HG02870 (cell line): ENCODE data around the gene FAM120A.

Experiments
- ATAC-seq: cut with Tn5 transposase; IDR thresholded peaks from one replicate; pipeline ENCODE4 v1.9.1; 2021; ENCODE audit warnings: mild to moderate bottlenecking, moderate library complexity; ENCODE audit not compliant: unreplicated experiment

Gene FAM120A

GRCh38 chr9:93447655-93448054 lies 3.8 kb upstream of the FAM120A start:
- no peak for ATAC-seq

- ATAC-seq, result peak; percentile 5
Observed at GRCh38 chr9:93451849-93452709, 594 bp downstream of the FAM120A start.

DNA sequence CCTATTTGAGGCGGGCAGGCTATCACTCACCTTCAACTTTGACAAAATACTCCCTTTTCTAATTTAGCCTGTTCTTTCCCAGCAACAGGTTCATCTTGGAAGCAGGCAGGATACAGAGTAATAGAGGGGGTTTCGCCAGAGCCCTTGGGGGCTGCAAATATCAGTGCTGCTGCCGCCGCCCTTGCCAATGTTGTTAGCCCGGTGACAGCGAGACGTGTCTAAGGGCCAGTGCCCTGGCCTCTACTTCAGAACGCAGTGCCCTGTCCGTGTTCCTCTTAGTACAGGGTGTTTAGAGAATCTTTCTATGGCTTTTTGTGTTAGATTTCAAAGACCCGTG lies 1.2 kb downstream of the FAM120A start:
- ATAC-seq, result no peak

- peak; percentile 58 for ATAC-seq
Observed at GRCh38 chr9:93453047-93453914, 1.8 kb downstream of the FAM120A start, which contains the start of gene FAM120AOS. FAM120AOS (minus strand) TSS chr9:93453581; CDS start chr9:93452709, 872 bp downstream.

- no peak for ATAC-seq
Observed at GRCh38 chr9:93456022-93456421, 4.5 kb downstream of the FAM120A start.

- ATAC-seq, result no peak
Observed at GRCh38 chr9:93456504-93456903, 5.0 kb downstream of the FAM120A start.

- ATAC-seq, result no peak
Observed at GRCh38 chr9:93457006-93457405, 5.5 kb downstream of the FAM120A start.

- ATAC-seq, result no peak
Observed at GRCh38 chr9:93458712-93459111, 7.2 kb downstream of the FAM120A start.

DNA sequence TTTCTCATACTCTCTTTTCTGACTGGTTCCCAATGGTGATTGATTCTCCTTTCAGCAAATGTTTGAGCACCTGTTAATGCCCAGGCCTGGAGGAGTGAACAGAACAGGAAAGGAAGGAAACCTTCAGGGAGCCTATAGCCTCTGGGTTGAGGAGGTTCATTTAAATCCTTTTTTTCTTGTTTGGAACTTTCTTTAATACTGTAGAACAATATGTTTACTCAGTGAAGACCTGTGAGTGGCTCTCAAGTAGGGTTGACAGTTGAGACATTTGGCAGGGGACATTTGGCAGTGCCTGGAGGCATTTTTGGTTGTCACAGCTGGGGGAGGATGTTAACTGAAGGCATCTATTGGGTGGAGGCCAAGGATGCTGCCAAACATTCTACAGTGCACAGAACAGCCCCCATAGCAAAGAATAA lies 8.0 kb downstream of the FAM120A start:
- no peak for ATAC-seq

- no peak for ATAC-seq
Observed at GRCh38 chr9:93460689-93461413, 9.4 kb downstream of the FAM120A start.

DNA sequence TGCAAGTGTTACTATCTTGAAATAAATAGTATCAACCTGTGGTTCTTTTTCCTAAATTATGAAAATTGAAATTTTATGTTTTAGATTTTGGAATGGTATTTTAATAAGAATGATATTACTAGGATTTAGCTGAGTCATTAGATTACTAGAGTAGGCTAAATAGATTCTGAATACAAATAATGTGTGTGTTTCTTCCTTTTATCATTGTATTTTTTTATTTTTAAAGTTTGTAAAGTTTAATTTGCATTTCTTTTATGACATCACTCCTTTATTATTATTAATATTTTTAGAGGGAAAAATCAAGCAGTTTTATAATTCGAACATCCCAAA lies 9.9 kb downstream of the FAM120A start:
- ATAC-seq, result no peak

DNA sequence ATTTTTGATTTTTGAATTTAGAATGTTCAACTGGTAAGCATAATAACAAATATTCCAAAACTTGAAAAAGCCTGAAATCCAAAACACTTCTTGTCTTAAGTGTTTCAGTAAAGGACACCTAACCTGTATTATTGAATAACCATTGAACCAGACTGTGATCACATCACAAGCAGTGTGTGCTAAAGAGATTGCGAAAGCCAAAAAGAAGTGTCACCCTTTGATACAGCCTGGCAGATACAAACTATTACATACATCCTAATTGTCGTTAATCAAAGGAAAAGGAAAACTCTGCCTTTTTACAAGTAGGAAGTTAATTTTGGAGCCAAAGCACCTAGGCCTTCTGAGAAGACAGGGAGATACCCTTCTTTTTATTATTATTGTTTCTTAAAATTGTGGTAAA lies 10.3 kb downstream of the FAM120A start:
- ATAC-seq, result no peak

GRCh38 chr9:93463638-93464248 lies 12.3 kb downstream of the FAM120A start:
- no peak for ATAC-seq

DNA sequence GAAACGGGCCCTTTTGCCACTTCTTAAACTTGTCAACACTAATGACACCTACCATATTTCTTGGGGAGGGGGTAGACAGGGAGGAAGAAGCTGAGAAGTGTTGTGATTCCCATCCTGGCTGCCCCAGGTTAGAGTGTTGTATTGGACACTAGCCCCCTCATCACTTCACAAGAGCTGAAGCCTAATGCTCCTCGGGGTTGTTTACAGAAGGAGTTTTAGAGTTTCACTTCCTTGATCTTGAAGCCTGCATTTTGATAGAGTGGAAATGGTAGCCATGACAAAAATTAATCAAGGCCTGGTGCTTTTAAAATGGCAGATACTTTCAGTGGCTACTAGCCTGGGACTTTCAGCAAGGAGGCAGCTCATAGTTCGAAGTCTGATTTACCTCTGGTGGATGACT lies 12.9 kb downstream of the FAM120A start:
- no peak for ATAC-seq

GRCh38 chr9:93464876-93465275 lies 13.4 kb downstream of the FAM120A start:
- ATAC-seq, result no peak

GRCh38 chr9:93465855-93466254 lies 14.4 kb downstream of the FAM120A start:
- no peak for ATAC-seq

GRCh38 chr9:93466416-93467061 lies 15.1 kb downstream of the FAM120A start:
- ATAC-seq, result no peak

DNA sequence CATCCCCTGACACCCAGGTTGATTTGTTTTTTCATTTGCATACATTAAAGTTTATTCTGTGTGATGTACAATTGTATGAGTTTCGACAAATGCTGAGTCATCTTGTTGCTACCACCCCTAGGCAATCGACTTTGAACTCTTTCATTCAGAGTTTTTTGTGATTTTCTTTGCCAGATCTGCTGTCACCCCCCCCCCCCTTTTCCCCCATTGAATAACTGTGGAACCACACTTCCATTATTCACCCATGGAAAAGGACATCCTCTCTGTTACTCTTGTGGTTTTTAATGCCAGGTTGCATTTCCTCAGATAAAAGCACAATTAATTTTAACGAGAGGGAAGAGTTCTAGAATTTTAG lies 15.6 kb downstream of the FAM120A start:
- no peak for ATAC-seq

- ATAC-seq, result no peak
Observed at GRCh38 chr9:93467462-93467861, 16.0 kb downstream of the FAM120A start.

DNA sequence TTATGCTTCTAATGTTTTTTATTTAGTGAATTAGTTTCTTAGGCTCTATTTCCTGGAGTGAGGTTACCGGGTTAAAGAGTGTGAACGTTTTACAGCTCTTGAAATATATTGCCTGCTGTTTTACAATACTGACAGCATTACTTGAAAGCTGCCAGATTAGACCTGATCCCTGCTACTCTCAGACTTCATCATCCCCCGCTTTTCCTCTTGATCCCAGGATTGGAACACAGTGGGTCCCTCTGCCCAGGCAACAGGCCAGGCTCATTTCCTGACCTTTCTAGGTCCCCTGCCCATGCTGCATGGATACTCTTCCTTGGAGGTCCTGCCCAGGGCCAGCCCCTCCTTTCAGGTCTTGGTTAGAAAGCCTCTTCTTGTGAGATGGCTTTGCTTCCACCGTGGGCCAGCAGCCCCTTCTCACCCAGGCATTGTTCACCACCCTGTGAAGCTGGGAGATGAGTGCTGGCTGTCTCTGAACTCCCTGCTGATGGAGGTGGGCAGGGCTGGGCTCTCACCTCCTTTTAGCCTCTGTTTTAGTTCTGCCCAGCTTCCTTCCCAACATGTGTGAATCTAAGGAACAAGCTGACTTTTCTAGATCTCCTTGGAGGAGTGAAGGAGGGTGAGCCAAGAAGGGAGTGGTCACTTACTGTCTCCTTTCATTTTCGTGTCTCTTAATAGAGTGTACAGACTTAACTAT lies 17.4 kb downstream of the FAM120A start:
- no peak for ATAC-seq
